WTC11 (cell line): ENCODE results near the gene CACTIN.

Experiments
- CTCF ChIP-seq: fragments of 200-600 bp; IDR thresholded peaks from 2 replicates; pipeline ENCODE4 v1.8.0; 2022; ENCODE audit warnings: antibody characterized with exemption
- ELF4 ChIP-seq: sonication (generic); formaldehyde crosslinking; IDR thresholded peaks from 2 replicates; pipeline ENCODE4 v1.8.1; 2022; ENCODE audit warnings: low read depth, mild to moderate bottlenecking, moderate library complexity, missing genetic modification reagents
- ETV6 ChIP-seq: sonication (generic); formaldehyde crosslinking; IDR thresholded peaks from 2 replicates; pipeline ENCODE4 v1.8.1; 2022; ENCODE audit warnings: mild to moderate bottlenecking, missing genetic modification reagents
- FOXP1 ChIP-seq: sonication (generic); formaldehyde crosslinking; IDR thresholded peaks from 2 replicates; pipeline ENCODE4 v1.8.0; 2022; ENCODE audit warnings: missing genetic modification reagents, mild to moderate bottlenecking, moderate library complexity, borderline replicate concordance
- MXD4 ChIP-seq: fragments of 250-450 bp; sonication (Bioruptor Pico); IDR thresholded peaks from 2 replicates; pipeline ENCODE4 v1.8.0; 2021; ENCODE audit warnings: mild to moderate bottlenecking, moderate library complexity, borderline replicate concordance
- NFYB ChIP-seq: sonication (generic); formaldehyde crosslinking; conservative IDR thresholded peaks from 2 replicates; pipeline ENCODE4 v1.8.0; 2022; ENCODE audit warnings: low read depth, missing genetic modification reagents
- ZNF263 ChIP-seq: sonication (generic); formaldehyde crosslinking; IDR thresholded peaks from 2 replicates; pipeline ENCODE4 v1.8.1; 2022; ENCODE audit warnings: low read depth, mild to moderate bottlenecking, moderate library complexity, missing genetic modification reagents
- TF ChIP-seq, protein P1 (sequence below): sonication (generic); formaldehyde crosslinking; conservative IDR thresholded peaks from 2 replicates; pipeline ENCODE4 v1.8.1; 2022; ENCODE audit warnings: mild to moderate bottlenecking, missing genetic modification reagents

DNA sequence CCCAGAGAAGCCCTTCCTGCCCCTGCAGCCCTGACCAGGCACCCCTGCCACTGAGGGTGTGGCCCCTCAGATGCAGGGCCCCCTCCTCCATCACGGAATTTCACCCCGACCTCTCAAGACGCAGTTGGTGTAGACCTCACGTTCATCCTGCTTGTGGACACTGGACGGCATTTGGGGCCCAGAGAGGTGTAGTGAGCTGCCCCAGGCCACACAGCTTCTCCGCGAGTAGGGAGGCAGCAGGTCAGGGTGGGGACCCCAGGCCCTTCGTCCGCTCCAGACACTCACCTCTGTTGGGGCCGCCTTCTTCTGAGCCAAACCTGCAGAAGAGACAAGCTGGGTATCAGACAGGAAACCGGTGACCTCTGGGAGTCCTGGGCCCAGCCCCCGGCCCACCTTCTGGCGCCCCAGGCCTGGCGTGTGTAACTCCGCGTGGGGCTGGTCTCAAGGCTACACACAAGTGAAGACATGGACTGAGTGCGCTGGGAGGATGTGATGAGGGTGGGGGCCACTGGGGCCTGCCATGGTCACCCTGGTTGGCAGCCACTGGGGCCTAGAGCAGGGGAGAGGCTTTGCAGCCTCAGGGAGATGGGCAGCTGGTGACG is 40.5 kb upstream of the CACTIN start:
- no peak for TF ChIP-seq CTCF
- TF ChIP-seq ELF4 (CRISPR knock-in tag) = no peak
- TF ChIP-seq NFYB (CRISPR knock-in tag) = no peak
- no peak for TF ChIP-seq FOXP1 (CRISPR knock-in tag)
- TF ChIP-seq ZNF263 = no peak
- TF ChIP-seq, protein P1, sequence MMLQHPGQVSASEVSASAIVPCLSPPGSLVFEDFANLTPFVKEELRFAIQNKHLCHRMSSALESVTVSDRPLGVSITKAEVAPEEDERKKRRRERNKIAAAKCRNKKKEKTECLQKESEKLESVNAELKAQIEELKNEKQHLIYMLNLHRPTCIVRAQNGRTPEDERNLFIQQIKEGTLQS (CRISPR knock-in tag) = no peak
- TF ChIP-seq MXD4 = no peak
- TF ChIP-seq ETV6 (CRISPR knock-in tag) = no peak
